OCI-LY7 (cell line): Measurements from ENCODE around the gene SMARCAD1. TPM values are rescaled to one million over a fixed set of nuclear protein-coding genes. Genes with fewer than 3 reads are reported as not detected.

Experiments used
- BruUV-seq: library from RNA; stranded (reverse); fragments of 400-500 nt; replicated peaks from 2 replicates; lab custom pipeline; 2021; lab: Mats Ljungman, UMichigan
- CTCF ChIA-PET: fragments of 300-600 bp; sonication (Branson Sonifier 250); formaldehyde crosslinking; loops from one replicate; lab custom pipeline; 2022; ENCODE audit warnings: antibody characterized with exemption; ENCODE audit not compliant: unreplicated experiment; lab: Charles Lee
- POLR2A ChIA-PET: fragments of 300-600 bp; sonication (Branson Sonifier 250); formaldehyde crosslinking; loops from one replicate; lab custom pipeline; 2022; ENCODE audit warnings: antibody characterized with exemption; lab: Charles Lee
- DNase-seq: peaks from one replicate; pipeline ENCODE4 v3.0.0-alpha.2; 2015; ENCODE audit warnings: low spot score
- H2AFZ ChIP-seq: fragments of 200-600 bp; sonication (generic), shearing (Covaris generic); 2 replicates; pipeline ENCODE4 v1.6.1; 2014; ENCODE audit warnings: mild to moderate bottlenecking, antibody characterized with exemption, low read length, moderate library complexity
- H3K27ac ChIP-seq: fragments of 200-600 bp; sonication (generic); 2 replicates; pipeline ENCODE4 v1.5.1; 2014; ENCODE audit warnings: mixed run types, low read depth, mild to moderate bottlenecking, moderate library complexity, low read length, inconsistent platforms; ENCODE audit not compliant: poor library complexity, severe bottlenecking
- H3K36me3 ChIP-seq: fragments of 200-600 bp; sonication (generic); 2 replicates; pipeline ENCODE4 v1.6.1; 2014; ENCODE audit warnings: mild to moderate bottlenecking, antibody characterized with exemption, low read length, moderate library complexity, mixed read lengths; ENCODE audit not compliant: insufficient read depth
- H3K4me1 ChIP-seq: fragments of 200-600 bp; sonication (generic); 2 replicates; pipeline ENCODE4 v1.5.1; 2014; ENCODE audit warnings: mild to moderate bottlenecking, low read length; ENCODE audit not compliant: insufficient read depth, poor library complexity, severe bottlenecking
- H3K4me2 ChIP-seq: fragments of 200-600 bp; sonication (generic); 2 replicates; pipeline ENCODE4 v1.6.1; 2014; ENCODE audit warnings: mild to moderate bottlenecking, low read length
- H3K4me3 ChIP-seq: fragments of 200-600 bp; sonication (generic); 2 replicates; pipeline ENCODE4 v1.5.1; 2014; ENCODE audit warnings: mild to moderate bottlenecking, low read depth, low read length; ENCODE audit not compliant: poor library complexity, severe bottlenecking
- H3K79me2 ChIP-seq: fragments of 200-600 bp; sonication (generic); 2 replicates; pipeline ENCODE4 v1.6.1; 2016; ENCODE audit warnings: low read depth, mild to moderate bottlenecking, low read length, moderate library complexity, mixed read lengths; ENCODE audit not compliant: insufficient read depth
- H3K9me2 ChIP-seq: fragments of 200-600 bp; sonication (generic); 2 replicates; pipeline ENCODE4 v1.6.1; 2016; ENCODE audit warnings: mild to moderate bottlenecking, low read length, mixed read lengths; ENCODE audit not compliant: insufficient read depth
- H3K9me3 ChIP-seq: fragments of 200-600 bp; sonication (generic); 2 replicates; pipeline ENCODE4 v1.6.1; 2014; ENCODE audit warnings: mild to moderate bottlenecking, mixed run types, low read length, mixed read lengths
- H4K20me1 ChIP-seq: fragments of 200-600 bp; sonication (generic); 2 replicates; pipeline ENCODE4 v1.6.1; 2014; ENCODE audit warnings: mild to moderate bottlenecking, antibody characterized with exemption, low read length, moderate library complexity, mixed read lengths; ENCODE audit not compliant: insufficient read depth
- CTCF ChIP-seq: fragments of 200-600 bp; sonication (generic); conservative IDR thresholded peaks from 2 replicates; pipeline ENCODE4 v1.5.1; 2014; ENCODE audit warnings: mild to moderate bottlenecking, antibody characterized with exemption, low read length, moderate library complexity, mixed read lengths
- EZH2phosphoT487 ChIP-seq: fragments of 200-600 bp; sonication (generic); IDR thresholded peaks from 2 replicates; pipeline ENCODE4 v1.6.1; 2018; ENCODE audit warnings: low read depth, borderline replicate concordance, mild to moderate bottlenecking, mixed run types, antibody characterized with exemption, low read length, moderate library complexity, mixed read lengths
- intact Hi-C: fragments of 100-400 bp; cut with micrococcal nuclease; formaldehyde crosslinking; loops from one replicate; pipeline ENCODE4 v1.10.0; 2022; ENCODE audit not compliant: unreplicated experiment
- total RNA-seq, 2 experiments: library from RNA; depleted of rRNA in 1 of 2; stranded (reverse); fragments of >200 nt in 1 of 2; shearing (Covaris generic) in 1 of 2; gene quantifications; 2 replicates each; pipeline ENCODE4 v1.2.3, GENCODE V29; 2014 to 2022

The SMARCAD1 gene
- total RNA-seq, 2 experiments from 2014 or later = 29.9 to 47.5 TPM

- CTCF ChIA-PET = no interaction called here
- Histone ChIP-seq H3K4me2 (no peak overlapping the region), H3K27ac (no peak overlapping the region), H3K79me2 (no peaks in the 10 kb centered on the region), H3K9me3 (no peaks in the 10 kb centered on the region), H3K4me1 (no peaks in the 10 kb centered on the region), H3K9me2 (no peaks in the 10 kb centered on the region), H2AFZ (no peak overlapping the region), H3K4me3 (no peak overlapping the region), H3K36me3 (peaks cover 90% of the 10 kb centered on the region), H4K20me1 (no peaks in the 10 kb centered on the region)
- BruUV-seq = no TSS peak
- intact Hi-C loops = no loop called here
- POLR2A ChIA-PET = interaction anchor here (1.4 kb wide), 1 partner anchor 11 kb away, joined by 3 read pairs; no protein-coding TSS in a partner anchor
- DNase-seq = no peak
- no peak for TF ChIP-seq CTCF
- no peak for TF ChIP-seq EZH2phosphoT487
Observed at GRCh38 chr4:94277534-94277933, 69.9 kb downstream of the SMARCAD1 start.

- POLR2A ChIA-PET = interaction anchor here (0.7 to 1.3 kb wide), 3 partner anchors 13 to 18 kb away, joined by 3 to 5 read pairs (median 3); no protein-coding TSS in a partner anchor
- no peak overlapping the region for H2AFZ ChIP-seq
- no peaks in the 10 kb centered on the region for H3K9me2 ChIP-seq
- DNase-seq = no peak
- CTCF ChIA-PET = no interaction called here
- peaks cover 90% of the 10 kb centered on the region for H3K36me3 ChIP-seq
- BruUV-seq = no TSS peak
- no peak for TF ChIP-seq CTCF
- no peak for TF ChIP-seq EZH2phosphoT487
- no peaks in the 10 kb centered on the region for H4K20me1 ChIP-seq
- H3K4me2 ChIP-seq = no peak overlapping the region
- intact Hi-C loops = no loop called here
- H3K4me3 ChIP-seq = no peak overlapping the region
- no peaks in the 10 kb centered on the region for H3K4me1 ChIP-seq
- H3K27ac ChIP-seq = no peak overlapping the region
- H3K9me3 ChIP-seq = no peaks in the 10 kb centered on the region
- no peaks in the 10 kb centered on the region for H3K79me2 ChIP-seq
Observed at GRCh38 chr4:94278781-94279180, 71.1 kb downstream of the SMARCAD1 start.

GRCh38 chr4:94284889-94285288, 77.2 kb downstream of the SMARCAD1 start:
- DNase-seq = no peak
- no peak overlapping the region for H3K4me3 ChIP-seq
- H3K9me2 ChIP-seq = no peaks in the 10 kb centered on the region
- peaks cover 95% of the 10 kb centered on the region for H3K36me3 ChIP-seq
- no peaks in the 10 kb centered on the region for H3K9me3 ChIP-seq
- no peaks in the 10 kb centered on the region for H3K79me2 ChIP-seq
- ChIA-PET POLR2A (no interaction called here), CTCF (no interaction called here)
- H2AFZ ChIP-seq = no peak overlapping the region
- no TSS peak for BruUV-seq
- H3K27ac ChIP-seq = no peak overlapping the region
- no peaks in the 10 kb centered on the region for H3K4me1 ChIP-seq
- no peak for TF ChIP-seq CTCF
- no peak overlapping the region for H3K4me2 ChIP-seq
- H4K20me1 ChIP-seq = no peaks in the 10 kb centered on the region
- intact Hi-C loops = no loop called here
